ENCODE results near the gene MYL3.
"Not testable (repeated sequence)": the region's sequence is repeated elsewhere in the genome, so short reads cannot be mapped to it uniquely, and the experiment has no call there.

MYL3 gene

DNA sequence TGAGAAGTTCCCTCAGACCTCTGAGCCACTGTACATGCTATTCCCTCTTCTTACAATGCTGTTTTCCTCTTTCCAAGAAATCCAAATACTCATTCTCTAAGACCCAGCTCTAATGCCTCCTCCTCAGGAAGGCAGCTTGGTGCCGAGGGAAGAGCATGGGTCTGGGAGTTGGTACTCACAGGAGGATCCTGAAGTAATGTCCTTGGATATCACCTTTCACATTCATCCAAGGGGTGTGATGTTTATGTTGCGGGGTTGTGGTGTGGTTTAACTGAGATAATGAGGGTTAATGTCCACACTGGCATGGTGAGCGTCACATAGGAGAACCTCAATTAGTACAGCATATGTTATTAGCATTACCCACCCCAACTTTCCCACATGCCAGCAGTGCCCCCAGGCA lies 31.9 kb downstream of the MYL3 start:
- no peak for DNase-seq (ENCODE audit: extremely low read depth in 1 of 2, low read depth in 1 of 2)

DNA sequence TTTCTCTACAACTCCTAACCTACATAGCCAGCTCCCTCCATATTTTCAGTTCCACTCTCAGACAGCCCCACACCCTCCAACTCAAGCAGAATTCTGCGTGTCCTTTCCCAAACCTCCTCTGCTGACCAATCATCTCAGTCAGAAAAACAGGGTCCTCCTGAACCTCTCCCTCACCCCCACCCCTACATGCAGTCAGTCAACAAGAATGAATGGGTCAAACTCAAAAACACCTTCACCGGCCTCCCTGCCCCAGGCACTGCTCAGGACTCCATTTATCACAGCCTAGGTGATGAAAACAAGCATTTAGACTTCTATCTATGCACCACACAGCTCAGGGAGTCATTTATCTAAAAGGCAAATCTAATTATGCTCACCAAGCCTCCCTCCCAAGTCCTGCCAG lies 32.4 kb downstream of the MYL3 start:
- no peak for DNase-seq (ENCODE audit: extremely low read depth in 1 of 2, low read depth in 1 of 2)

DNA sequence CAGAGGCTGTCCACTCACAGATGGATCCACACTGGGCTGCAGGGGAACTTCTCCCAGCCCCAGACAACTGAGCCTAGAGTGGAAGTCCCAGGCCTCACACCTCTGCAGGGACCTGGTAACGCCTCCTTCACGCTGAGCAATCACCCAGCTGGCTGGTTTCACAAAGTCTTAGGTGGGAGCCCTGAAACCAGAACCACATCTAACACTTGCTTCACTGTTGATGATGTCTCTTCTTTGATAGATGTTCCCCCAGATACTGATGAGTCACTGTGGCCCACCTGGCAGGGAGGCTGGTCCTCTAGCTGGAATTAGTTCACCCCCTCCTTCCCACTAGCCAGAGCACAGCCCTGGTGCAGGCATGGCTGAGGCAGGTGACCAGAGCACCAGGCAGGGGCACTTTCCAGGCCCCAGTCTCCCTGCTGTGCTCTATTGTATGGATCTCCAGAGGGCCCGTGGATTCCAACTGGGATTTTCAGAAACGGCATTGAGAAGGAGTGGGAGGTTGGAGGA lies 33.5 kb downstream of the MYL3 start:
- no peak for DNase-seq (ENCODE audit: extremely low read depth in 1 of 2, low read depth in 1 of 2)

DNA sequence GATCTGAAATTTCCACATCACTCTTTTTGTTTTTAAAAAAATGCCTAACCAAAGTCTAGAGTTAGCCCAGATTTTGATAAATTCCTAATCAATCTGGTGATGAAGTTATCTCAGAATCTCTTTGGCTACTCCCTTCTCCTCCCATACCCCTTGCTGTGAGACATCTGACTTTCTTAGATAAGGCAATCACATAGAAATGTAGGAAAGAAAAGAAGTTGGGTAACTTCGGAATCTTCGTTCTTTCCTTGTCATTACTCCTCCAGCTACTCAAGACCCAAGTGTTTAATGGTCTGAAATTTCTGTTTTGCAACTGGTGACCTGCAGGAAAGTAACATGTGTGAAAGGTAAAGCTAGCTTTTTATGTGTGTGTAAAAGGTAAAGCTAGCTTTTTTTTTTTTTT lies 37.8 kb downstream of the MYL3 start:
- no peak for DNase-seq (ENCODE audit: extremely low read depth in 1 of 2, low read depth in 1 of 2)

DNA sequence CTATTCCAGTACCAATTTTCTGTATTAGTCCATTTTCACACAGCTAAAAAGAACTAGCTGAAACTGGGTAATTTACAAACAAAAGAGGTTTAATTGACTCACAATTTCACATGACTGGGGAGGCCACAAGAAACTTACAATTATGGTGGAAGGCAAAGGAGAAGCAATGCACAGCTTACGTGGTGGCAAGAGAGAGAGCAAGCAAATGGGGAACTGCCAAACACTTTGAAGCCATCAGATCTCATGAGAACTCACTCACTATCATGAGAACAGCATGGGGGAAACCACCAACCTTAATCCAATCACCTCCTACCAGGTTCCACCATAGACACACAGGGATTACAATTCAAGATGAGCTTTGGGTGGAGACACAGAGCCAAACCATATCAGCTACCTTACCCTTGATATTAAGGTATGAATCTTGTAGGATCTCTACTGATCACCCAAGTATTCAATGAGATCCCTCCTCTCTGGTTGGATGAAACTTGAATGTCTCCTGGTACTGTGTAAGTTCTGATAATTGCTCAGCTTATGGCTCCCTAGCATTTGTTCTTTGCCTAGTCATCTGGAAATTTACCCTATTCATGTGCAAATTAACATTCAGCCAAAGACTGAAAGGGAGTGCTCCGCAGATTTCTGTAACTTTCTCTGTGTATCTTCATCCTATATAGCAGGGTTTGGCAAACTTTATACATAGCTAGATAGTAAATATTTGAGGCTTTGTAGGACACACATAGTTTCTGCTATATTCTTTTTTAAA lies 38.9 kb downstream of the MYL3 start:
- no peak for DNase-seq (ENCODE audit: extremely low read depth in 1 of 2, low read depth in 1 of 2)

DNA sequence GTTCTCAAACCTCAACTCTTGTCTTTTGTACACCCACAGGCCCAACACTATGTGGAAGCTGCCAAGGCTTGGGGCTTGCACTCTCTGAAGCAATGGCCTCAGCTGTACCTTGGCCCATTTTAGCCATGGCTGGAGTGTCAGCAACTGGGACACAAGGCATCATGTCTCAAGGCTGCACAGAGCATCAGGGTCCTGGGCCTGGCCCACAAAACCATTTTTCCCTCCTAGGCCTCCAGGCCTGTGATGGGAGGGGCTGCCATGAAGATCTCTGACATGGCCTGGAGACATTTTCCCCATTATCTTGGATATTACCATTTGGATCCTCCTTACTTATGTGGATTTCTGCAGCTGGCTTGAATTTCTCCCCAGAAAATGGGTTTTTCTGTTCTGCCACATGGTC lies 39.9 kb downstream of the MYL3 start:
- not testable (repeated sequence) for DNase-seq (ENCODE audit: extremely low read depth in 1 of 2, low read depth in 1 of 2)

DNA sequence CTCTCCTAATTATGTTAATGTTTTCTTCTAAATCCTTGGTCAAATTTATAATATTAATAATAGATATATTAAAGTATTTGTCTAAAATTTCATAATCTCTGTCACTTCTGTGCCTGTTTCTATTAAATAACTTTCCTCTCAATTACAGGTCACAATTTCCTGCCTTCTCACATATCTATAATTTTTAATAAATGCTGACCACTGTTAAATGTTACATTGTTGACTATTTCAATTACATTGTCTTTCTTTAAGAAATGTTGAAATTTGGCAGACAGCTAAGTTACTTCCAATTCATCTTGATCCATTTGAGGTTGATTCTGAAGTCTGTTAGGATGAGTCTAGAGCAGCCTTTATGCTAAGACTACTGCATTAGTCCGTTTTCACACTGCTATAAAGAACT lies 41.7 kb downstream of the MYL3 start:
- no peak for DNase-seq (ENCODE audit: extremely low read depth in 1 of 2, low read depth in 1 of 2)

DNA sequence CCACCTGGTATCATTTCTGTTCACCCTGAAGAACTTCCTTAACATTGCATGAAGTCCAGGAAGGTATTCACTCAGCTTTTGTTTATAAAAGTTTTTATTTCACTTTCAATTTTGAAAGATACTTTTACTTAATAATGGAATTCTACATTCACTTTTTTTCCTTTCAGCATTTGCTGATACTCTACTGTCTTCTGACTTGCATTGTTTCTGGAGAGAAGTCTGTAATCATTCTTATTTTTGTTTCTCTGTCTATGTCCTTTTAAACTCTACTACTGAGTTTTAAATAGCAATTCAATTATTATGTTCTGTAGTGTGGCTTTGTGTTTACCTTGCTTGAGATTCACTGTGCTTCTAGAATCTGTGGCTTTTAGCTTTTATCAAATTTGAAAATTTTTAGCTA lies 42.4 kb downstream of the MYL3 start:
- no peak for DNase-seq (ENCODE audit: extremely low read depth in 1 of 2, low read depth in 1 of 2)

DNA sequence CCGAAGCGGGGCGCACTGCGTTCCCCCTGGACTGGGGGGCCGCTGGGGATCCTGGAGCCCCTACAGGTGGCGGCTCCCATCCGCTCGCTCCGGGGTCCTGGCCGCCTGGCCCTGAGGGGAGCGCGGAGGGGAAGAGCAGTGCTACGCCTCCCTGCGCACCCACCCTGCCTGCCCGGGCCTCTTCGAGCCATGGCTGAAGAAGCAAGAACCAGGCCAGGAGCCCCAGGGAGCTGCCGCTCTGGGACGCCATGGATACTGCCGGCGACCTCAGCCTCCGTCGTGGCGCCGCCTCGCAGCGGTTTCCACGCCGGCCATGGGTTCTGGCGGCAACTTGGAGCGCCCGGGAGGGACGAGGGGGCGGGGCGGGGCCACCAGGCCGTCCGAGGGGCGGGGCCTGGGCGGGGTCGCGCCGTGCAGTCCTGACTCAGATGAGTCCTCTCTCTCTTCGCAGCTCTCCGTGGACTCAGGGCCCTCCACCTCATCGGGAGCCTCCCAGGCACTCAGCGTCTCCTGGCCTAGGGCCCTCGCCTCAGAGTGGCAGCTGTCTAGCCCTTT lies 50.9 kb downstream of the MYL3 start:
- peak; percentile 37 to 59 for DNase-seq (ENCODE audit: extremely low read depth in 1 of 2, low read depth in 1 of 2)

DNA sequence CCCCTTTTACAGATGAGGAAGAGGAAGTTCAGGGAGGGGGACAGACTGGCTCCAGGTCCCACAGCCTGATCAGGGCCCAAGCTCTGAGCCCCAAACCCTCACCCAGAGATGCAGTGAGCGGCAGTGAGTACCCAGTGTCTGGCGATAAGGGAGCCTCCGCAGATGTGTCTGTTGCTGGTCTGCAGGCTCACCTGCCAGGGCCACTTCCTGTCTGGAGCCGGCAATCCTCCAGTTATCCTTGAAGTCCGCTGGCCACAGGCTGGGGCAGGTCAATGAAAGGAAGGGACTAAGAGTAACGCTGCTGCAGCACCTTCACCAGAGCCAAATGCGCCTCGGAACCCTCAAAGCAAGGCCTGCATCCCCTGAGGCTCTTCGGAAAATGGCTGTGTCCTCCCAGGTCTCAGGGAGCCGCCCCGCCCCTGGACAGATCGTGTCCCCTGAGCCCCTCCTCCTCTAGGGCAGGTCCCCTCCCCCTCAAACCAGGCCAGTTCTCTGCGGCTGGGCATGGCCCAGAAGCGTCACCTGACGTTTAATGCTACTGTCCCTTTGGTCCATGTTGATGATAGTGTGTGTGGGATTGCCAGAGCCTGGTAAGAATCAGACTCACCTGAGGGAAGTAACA lies 51.5 kb downstream of the MYL3 start:
- no peak for DNase-seq (ENCODE audit: extremely low read depth in 1 of 2, low read depth in 1 of 2)

DNA sequence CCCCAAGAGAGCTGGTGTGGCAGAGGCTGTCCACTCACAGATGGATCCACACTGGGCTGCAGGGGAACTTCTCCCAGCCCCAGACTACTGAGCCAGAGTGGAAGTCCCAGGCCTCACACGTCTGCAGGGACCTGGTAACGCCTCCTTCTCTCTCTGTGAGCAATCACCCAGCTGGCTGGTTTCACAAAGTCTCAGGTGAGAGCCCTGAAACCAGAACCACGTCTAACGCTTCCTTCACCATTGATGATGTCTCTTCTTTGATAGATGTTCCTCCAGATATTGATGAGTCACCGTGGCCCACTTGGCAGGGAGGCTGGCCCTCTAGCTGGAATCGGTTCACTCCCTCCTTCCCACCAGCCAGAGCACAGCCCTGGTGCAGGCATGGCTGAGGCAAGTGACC lies 54.5 kb downstream of the MYL3 start:
- DNase-seq (ENCODE audit: extremely low read depth in 1 of 2, low read depth in 1 of 2), result not testable (repeated sequence)
